GM19463 (cell line): ENCODE results near the gene AKR1C4.

Source experiments
- ATAC-seq: cut with Tn5 transposase; IDR thresholded peaks from one replicate; pipeline ENCODE4 v1.9.1; 2021; ENCODE audit warnings: mild to moderate bottlenecking, moderate library complexity; ENCODE audit not compliant: unreplicated experiment

The AKR1C4 gene

GRCh38 chr10:5265139-5265538 lies 68.5 kb downstream of the AKR1C4 start:
- no peak for ATAC-seq

GRCh38 chr10:5266351-5266750 lies 69.7 kb downstream of the AKR1C4 start:
- no peak for ATAC-seq

- ATAC-seq: no peak
Observed at GRCh38 chr10:5266804-5267203, 70.2 kb downstream of the AKR1C4 start.

GRCh38 chr10:5268234-5268633 lies 71.6 kb downstream of the AKR1C4 start:
- ATAC-seq: no peak
